Thyroid gland (tissue), 4 donors: Measurements from ENCODE around the gene FCAR.
"Not testable (repeated sequence)": the region's sequence is repeated elsewhere in the genome, so short reads cannot be mapped to it uniquely, and the experiment has no call there.

Experiments used
- POLR2A ChIP-seq, 2 donors: fragments of 450-650 bp; IDR thresholded peaks; one replicate each; pipeline ENCODE4 v1.6.1; 2017; ENCODE audit warnings: antibody characterized with exemption in 2 of 2, mild to moderate bottlenecking in 2 of 2, moderate library complexity in 1 of 2
- TF ChIP-seq, protein P1 (sequence below), 6 experiments: fragments of 200-600 bp in 3 of 6; fragments of 450-650 bp in 3 of 6; sonication (generic) in 3 of 6; IDR thresholded peaks; one replicate each; pipeline ENCODE4 v1.5.1; 2016 to 2019; ENCODE audit warnings: antibody characterized with exemption in 6 of 6, mild to moderate bottlenecking in 2 of 6, inconsistent platforms in 1 of 6, moderate library complexity in 1 of 6

DNA sequence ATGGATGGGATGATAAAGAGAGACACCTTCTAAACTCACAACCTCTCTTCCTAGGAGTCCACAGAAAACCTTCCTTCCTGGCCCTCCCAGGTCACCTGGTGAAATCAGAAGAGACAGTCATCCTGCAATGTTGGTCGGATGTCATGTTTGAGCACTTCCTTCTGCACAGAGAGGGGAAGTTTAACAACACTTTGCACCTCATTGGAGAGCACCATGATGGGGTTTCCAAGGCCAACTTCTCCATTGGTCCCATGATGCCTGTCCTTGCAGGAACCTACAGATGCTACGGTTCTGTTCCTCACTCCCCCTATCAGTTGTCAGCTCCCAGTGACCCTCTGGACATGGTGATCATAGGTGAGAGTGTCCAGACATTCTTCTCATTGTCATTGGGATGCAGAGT, 36.5 kb upstream of the FCAR start:
- TF ChIP-seq, protein P1, sequence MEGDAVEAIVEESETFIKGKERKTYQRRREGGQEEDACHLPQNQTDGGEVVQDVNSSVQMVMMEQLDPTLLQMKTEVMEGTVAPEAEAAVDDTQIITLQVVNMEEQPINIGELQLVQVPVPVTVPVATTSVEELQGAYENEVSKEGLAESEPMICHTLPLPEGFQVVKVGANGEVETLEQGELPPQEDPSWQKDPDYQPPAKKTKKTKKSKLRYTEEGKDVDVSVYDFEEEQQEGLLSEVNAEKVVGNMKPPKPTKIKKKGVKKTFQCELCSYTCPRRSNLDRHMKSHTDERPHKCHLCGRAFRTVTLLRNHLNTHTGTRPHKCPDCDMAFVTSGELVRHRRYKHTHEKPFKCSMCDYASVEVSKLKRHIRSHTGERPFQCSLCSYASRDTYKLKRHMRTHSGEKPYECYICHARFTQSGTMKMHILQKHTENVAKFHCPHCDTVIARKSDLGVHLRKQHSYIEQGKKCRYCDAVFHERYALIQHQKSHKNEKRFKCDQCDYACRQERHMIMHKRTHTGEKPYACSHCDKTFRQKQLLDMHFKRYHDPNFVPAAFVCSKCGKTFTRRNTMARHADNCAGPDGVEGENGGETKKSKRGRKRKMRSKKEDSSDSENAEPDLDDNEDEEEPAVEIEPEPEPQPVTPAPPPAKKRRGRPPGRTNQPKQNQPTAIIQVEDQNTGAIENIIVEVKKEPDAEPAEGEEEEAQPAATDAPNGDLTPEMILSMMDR (IDR thresholded peaks at IDR 0.05), result not testable (repeated sequence)
- TF ChIP-seq POLR2A (IDR thresholded peaks at IDR 0.05), result not testable (repeated sequence)
